HG03064 (cell line): ENCODE data around the gene HUS1.
A peak's percentile ranks its signal among the peaks of the same experiment; 100 is the strongest.
"Not testable (repeated sequence)": the region's sequence is repeated elsewhere in the genome, so short reads cannot be mapped to it uniquely, and the experiment has no call there.

Experiments
- ATAC-seq: cut with Tn5 transposase; IDR thresholded peaks from one replicate; pipeline ENCODE4 v1.9.1; 2021; ENCODE audit warnings: low read depth; ENCODE audit not compliant: unreplicated experiment

Gene HUS1

GRCh38 chr7:47979145-47979831 lies at the start of gene HUS1:
TSS of gene HUS1 (minus strand) at chr7:47979615. CDS start at chr7:47979519, 96 bp downstream.
- ATAC-seq = peak; percentile 99

GRCh38 chr7:48028938-48029337 lies 49.5 kb upstream of the HUS1 start, which contains the start of gene SUN3:
TSS of gene SUN3 (minus strand) at chr7:48029107. CDS start at chr7:48028938, 169 bp downstream.
- no peak for ATAC-seq

GRCh38 chr7:48025624-48026023 lies 46.2 kb upstream of the HUS1 start:
- no peak for ATAC-seq

- ATAC-seq = no peak
These were observed 38.3 kb upstream of the HUS1 start for GRCh38 chr7:48017674-48018073.

- ATAC-seq = no peak
These were observed 37.2 kb upstream of the HUS1 start for GRCh38 chr7:48016641-48017040.

- ATAC-seq = no peak
These were observed 32.5 kb upstream of the HUS1 start for GRCh38 chr7:48011951-48012350.

GRCh38 chr7:48011323-48011722 lies 31.9 kb upstream of the HUS1 start:
- ATAC-seq = no peak

GRCh38 chr7:48009954-48010353 lies 30.5 kb upstream of the HUS1 start:
- no peak for ATAC-seq

- no peak for ATAC-seq
These were observed 29.8 kb upstream of the HUS1 start for GRCh38 chr7:48009257-48009656.

GRCh38 chr7:48006866-48007265 lies 27.5 kb upstream of the HUS1 start:
- ATAC-seq = no peak

GRCh38 chr7:48004638-48005037 lies 25.2 kb upstream of the HUS1 start:
- ATAC-seq = no peak

GRCh38 chr7:48004032-48004431 lies 24.6 kb upstream of the HUS1 start:
- no peak for ATAC-seq

- not testable (repeated sequence) for ATAC-seq
These were observed 20.7 kb upstream of the HUS1 start for GRCh38 chr7:48000164-48000563.

- ATAC-seq = no peak
These were observed 20.0 kb upstream of the HUS1 start for GRCh38 chr7:47999413-47999812.

- no peak for ATAC-seq
These were observed 13.0 kb upstream of the HUS1 start for GRCh38 chr7:47992446-47992845.

GRCh38 chr7:47991741-47992311 lies 12.4 kb upstream of the HUS1 start:
- ATAC-seq = peak; percentile 99

- ATAC-seq = no peak
These were observed 11.9 kb upstream of the HUS1 start for GRCh38 chr7:47991270-47991669.

- no peak for ATAC-seq
These were observed 11.2 kb upstream of the HUS1 start for GRCh38 chr7:47990592-47990991.

GRCh38 chr7:47989607-47990400 lies 10.4 kb upstream of the HUS1 start:
- not testable (repeated sequence) for ATAC-seq

- ATAC-seq = no peak
These were observed 9.3 kb upstream of the HUS1 start for GRCh38 chr7:47988496-47989386.

GRCh38 chr7:47982610-47983009 lies 3.2 kb upstream of the HUS1 start:
- ATAC-seq = no peak
